CD4-positive, alpha-beta T cell treated with Interleukin-6 for 4 hours (primary cell): ENCODE data around the gene ITSN1.
"Not testable (repeated sequence)": the region's sequence is repeated elsewhere in the genome, so short reads cannot be mapped to it uniquely, and the experiment has no call there.

ENCODE experiments used
- DNase-seq: peaks from one replicate; pipeline ENCODE4 v3.0.0-alpha.2; 2020; ENCODE audit warnings: mixed read lengths

Gene ITSN1

DNA sequence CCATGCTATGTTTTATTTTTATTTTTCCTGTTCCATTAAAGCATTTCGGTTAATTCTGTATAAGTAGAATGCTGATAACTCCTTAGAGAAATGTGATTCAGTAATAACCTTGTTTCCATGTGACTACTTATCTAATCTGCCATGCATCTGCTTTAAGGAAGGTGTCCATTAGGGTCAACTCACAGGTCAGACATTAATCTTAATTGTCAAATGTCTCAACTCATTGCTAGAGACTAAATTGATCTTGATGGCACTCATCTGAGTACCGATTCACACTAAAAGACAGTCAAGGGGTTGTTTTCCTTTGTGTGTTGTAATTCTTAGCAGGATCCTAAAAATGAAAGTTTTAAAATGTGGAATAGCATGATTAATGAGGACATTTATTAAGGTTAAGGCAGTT is 41.8 kb downstream of the ITSN1 start:
- no peak for DNase-seq

DNA sequence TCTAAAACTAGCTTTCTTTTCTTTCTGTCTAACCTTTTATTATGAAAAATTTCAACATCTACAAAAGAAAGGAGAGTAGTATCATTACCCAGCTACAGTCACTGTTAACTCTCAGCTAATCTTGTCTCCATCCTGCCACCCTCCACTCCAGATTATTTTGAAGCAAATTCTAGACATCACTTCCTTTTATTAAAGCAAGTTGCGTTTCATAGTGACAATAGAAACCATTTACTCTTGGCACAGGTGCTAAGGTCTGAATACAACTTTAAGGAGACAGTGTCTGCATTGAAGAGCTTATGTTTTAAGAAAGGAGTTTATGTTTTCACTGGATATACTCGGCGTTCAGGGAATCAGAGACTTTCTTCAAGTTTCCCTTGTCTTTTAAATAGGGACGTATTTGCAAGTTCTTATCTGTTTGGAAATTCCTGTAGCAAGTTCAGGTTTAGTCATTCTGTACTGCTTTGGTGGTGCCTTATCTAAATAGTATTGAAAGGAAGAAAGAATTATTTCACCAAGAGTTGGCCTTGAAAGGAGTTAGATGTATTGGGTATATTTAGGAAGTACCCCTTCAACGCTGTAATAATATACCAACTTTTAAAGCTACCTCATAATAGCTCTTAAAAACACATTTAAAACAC is 42.7 kb downstream of the ITSN1 start:
- no peak for DNase-seq

DNA sequence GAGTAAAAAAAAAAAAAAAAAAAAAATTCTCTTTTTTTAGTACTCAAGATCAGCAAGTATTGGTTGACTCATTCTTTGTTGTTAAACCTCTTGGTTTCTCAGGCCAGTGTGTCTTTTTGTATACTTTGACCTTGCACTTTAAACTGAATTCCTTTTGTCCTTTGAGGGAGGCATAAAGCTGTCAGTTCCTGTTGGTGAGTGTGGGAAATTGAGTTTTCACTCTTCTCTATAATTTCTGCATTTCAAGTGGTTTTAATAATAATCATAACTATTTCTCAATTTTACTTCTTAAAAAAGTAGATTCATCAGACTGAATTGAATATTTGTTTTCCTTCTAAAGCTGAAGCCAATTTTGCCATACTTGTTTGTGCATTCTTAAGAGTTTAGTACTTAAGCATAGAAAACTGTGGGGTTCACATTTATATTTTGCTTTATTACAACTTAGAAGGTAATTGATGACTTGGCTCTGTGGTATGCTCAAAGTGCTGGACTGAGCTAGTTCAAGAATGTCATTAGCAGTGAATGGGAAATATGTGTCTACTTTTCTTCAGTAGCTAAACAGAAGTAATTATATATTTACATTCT is 43.4 kb downstream of the ITSN1 start:
- DNase-seq, result no peak

DNA sequence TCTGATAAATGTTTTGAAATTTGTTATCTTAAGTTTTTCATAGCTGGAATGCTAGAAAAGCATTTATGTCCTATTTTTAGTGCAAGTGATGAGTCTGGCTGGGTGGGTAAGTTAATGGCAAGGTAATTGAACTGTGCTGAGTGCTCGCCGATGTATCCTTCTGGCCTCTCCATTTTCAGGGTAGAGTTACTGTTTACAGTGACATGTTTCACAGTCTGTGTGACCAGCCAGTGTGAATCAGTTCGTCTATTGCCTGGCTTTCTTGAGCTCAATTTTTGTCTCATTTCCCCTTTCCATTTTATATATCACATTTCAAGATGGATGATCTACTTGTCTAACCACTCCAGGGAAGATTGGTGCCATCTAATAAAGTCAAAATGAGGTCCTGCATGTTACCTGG is 44.1 kb downstream of the ITSN1 start:
- DNase-seq, result no peak

DNA sequence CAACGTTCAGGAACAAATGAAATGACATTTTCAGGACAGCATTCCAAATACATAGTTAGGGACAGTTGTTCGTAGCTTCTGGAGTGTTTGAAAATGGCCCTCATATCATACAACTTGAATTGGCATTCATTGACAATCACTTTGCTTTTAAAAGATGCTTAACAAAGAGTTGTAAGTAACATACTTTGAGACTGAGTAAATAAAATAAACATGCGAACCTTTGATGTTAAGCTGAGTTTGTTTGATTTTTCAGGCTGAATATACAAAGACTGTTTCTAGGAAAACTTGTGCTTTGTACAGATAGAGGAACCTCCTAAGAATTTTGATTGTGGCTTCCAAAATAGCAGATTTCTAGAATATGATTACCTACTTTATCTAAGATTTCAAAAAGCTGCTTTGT is 45.3 kb downstream of the ITSN1 start:
- DNase-seq, result no peak

DNA sequence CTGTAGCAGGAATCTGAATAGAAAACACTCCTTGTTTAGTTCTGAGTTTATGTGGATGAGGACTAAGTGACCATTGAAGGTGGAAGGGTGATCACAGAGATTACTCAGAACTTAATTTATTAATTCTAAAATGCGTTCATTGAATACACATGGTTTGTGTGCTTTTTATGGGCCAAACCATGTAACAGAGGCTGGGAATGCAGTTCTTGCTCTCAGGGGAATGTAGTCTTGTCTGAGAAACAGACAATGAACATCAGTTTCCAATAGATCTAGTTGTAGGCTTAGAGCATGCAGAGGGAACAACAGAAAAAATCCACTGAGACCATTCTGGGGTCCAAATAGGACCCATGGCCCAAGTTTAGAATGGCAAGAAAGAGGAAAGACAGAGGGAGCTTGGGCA is 46.1 kb downstream of the ITSN1 start:
- no peak for DNase-seq

DNA sequence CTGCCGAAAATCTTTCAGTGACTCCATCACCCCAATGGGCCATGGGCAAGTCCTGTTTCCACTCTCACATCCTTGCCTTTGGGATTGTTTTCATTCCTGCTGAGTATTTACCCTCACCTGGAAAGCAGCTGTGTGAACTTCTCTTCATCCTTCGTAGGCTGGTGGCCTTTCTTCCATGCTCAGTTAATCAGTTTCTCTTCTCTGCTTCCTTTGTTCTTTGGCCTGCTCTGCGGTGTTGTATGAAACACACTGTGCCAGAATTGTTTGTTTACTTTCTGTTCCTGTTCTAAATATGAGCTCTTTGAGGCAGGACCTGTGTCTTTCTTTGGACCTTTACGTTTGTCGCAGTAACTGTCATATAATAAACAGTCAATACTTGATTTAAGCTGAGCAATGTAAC is 48.6 kb downstream of the ITSN1 start:
- no peak for DNase-seq

DNA sequence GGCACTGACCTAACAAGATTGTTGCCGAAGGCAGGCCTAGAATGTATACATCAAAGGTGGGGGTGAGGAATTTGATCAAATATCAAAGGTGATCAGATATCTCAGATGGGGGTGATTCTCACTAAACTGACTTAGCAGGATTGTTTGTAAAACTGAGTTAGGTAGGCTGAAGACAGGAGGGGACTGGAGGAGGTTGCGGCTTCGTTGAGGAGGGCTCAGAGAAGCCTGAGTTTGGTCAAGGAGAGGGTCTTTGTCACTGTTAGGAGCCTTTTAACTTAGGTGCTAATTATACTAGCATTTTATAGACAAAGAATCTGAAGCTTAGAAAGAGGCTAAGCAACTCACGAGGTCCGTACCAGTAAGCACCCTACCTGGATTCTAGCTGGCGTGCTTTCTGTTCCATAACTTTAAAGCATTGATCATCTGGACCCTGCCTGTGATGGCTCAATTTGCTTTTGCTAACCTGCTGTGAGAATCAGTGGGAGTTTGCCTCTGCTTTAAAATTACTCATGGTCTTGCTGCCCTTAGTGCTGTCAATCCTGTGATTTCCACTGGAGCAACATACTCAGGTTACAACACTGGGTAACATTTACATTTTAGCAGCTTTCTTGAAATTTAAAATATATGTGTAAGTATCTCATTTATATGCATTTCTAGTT is 49.8 kb downstream of the ITSN1 start:
- DNase-seq, result no peak

DNA sequence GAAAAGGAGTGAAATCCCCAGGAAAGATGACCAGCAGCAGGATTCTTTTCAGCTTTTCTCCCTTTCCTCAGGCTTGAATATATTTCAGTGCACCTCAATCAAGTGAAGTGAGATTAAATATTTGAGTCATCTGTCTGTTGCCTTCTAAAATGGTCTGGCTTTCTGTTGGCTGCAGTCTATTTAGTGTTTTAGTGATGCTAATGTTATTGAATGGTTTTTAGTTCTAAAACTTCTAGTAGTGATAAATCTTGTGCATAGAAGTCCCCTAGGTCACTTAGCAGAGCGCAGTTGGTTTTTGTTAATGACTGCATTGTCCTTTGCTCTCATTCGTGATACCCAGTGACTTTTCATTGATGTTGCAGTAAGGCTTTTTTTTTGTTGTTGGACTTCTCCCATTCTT is 53.5 kb downstream of the ITSN1 start:
- no peak for DNase-seq

DNA sequence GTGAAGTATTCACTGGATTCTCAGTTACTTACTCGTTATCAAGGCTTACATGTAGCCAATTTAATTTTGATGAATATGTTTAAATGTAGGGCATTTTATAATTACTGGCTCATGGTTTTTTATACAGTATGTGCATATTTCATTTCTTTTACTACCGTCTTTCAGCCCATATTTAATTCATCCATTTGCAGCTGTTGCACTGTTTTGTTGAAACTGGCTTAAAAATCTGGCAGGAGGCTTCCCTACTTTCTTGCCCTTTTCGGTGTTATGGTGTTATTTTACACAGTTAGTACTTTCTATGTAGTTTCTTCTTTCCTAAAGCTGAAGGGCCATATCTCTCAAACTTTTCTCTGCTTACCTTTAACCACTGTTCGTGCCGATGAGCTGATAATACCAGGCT is 54.2 kb downstream of the ITSN1 start:
- DNase-seq, result no peak

DNA sequence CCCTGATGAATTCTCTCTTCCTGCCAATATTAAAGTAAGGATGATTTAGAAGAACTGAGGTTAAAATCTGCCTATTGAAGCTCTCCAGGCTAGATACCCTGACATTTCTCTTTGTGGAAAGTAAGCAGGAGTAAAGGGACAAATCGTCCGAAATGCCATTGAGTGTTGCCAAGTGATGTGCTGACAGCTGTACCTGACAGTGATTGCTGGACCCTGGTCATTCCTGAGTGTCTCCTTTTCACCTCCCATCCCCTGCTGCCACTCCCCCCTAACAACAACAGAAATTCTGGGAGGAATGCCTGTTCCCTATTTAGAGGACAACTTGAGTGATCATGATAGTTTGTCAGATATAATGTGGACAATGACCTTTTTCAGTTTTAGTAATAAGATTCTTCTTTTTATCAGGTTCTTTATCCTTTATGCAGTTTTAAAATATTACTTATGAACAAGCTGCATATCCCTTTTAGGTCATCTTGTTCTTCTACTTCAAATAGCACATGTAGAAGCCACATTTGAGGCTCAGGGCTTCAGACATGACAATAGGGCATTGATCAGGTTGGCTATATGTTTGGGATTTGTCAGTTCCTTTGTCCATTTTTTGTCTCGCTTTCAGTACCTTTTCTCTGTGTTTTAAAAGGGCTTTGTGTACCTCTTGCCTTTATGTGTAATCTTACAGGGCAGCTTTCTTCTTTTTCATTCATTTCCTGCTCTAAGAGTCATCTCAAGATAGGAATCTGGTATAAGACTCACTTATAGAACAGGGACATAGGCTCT is 56.0 kb downstream of the ITSN1 start:
- no peak for DNase-seq

DNA sequence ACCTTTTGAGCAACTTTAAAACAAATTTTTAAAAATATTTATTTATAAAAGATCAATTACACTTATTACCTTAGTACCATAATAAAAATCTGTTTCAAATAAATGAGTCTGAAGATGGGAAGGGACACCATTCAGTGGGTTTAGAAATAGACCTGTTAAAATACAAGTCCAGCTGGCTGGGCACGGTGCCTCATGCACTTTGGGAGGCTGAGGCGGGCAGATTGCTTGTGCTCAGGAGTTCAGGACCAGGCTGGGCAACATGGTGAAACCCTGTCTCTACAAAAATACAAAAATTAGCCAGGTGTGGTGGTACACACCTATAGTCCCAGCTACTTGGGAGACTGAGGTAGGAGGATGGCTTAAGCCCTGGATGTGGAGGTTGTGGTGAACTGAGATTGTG is 57.0 kb downstream of the ITSN1 start:
- DNase-seq, result no peak

DNA sequence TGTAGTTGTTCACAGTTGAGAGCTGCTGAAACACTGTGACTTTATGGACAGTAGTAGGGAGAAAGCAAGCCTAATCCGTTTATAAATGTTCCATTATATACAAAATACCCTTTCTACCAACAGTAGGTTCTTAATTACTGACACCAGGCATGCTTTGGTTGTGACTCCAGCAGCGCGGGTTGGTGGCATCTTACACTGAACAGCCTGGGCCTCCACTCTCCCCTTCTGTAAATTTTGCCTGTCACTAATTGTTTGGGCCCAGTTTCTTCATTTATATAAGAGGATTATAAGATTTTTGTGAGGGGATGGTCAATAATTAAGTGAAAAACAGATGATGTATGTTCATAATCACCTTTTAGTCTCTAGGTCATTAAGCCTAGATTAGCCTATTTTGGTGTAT is 58.2 kb downstream of the ITSN1 start:
- no peak for DNase-seq

DNA sequence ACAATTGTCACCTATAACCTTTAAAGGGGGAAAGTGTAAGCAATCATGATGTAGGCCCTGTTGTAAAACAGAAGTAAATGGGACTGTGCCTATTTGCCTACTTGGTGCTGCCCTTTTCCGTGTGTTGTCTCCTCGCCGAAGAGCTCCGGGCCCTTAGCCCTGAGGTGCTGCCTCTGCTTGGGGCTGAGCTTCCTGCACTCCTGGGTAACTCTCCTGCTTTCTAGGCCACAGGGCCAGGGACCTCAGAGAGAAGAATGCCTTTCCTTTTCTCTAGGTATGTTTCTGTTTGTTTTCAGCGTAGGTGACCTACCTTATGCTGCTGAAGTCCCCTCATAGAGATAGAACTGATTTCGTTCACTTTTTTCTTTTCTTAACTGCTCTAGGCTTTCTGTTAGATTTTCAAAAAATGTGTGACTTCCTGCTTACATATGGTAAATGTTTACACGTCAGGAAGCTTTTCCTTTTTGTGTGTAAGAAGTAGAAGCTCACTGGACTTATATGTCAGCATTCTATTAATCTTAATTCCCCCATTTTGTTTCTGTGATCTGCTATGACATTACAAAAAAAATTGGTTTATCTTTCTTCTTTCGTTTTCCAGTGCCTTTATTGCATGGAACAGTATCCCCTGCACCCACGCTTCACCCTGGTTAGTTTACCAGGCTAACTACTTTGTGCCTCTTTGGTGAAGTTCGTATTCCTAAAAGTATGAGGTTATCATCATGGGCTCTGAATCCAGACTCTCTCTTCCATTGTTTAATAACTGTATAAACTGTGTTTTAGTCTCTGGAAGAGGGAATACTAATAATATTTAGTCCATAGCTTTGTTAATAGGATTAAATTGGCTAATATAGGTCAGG is 61.7 kb downstream of the ITSN1 start:
- DNase-seq, result no peak

DNA sequence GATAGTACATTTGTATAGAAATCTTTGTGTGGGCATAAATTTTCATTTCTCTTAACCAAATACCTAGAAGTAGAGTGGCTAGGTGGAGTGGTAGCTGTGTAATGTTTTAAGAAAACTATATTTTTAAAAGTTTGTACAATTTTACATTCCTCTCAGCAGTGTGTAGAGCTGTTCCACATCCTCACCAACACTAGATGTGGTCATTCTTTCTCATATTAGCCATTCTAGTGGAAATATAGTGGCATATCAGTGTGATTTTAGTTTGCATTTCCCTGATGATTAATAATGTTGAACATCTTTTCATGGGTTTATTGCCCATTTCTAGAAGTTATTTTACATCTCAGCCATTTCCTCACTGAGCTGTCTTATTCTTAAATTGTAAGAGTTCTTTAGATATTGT is 65.5 kb downstream of the ITSN1 start:
- DNase-seq, result no peak

DNA sequence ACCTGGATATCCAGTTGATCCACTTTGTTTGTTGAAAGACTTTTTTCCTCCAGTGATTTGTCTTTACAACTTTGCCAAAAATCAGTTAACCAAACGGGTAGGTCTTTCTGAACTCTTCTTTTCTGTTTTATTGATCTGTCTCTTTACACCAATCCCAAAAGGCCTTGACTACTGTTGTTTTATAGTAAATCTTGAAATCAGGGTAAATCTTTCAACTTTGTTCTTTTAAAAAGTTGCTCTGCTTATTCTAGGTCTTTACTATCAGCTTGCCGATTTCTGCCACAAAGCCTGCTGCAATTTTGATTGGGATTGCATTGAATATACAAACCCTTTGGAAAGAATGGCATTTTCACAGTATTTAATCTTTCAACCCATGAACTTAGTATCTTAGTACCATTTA is 66.6 kb downstream of the ITSN1 start:
- no peak for DNase-seq

DNA sequence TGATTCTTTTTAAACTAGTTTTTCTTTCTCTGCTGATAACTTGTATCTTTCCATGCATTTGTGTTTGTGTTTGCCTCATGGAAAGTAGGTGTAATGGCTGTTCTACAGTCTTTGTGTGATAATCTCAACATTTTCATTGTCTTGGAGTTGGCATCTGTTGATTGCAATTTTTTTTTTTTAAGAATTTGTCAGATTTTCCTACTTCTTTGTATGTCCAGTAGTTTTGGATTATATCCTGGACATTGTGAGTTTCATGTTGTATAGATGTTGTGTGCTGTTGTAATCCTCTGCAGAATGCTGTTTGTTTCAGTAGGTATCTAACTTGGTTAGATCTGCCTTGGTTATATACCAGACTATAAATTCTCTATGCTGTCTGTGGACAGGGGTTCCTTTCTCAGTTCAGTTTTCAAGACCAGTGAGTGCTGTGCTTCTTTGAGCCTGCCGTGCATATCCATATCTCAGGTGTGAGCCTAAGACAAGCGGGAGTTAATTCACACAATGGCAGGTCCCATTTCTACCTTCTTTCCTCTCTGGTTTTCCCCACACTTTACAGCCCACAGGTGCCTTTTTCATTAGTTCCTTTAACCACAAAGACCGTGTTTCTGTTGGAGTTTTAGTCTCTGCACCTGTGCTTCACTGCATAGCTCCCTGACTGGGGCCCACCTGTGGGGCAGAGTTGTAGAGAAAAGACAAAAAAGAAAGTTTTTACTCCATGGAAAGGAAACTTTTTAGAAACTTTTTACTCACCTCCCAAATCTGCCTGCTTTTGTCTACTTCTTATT is 69.9 kb downstream of the ITSN1 start:
- DNase-seq, result no peak

DNA sequence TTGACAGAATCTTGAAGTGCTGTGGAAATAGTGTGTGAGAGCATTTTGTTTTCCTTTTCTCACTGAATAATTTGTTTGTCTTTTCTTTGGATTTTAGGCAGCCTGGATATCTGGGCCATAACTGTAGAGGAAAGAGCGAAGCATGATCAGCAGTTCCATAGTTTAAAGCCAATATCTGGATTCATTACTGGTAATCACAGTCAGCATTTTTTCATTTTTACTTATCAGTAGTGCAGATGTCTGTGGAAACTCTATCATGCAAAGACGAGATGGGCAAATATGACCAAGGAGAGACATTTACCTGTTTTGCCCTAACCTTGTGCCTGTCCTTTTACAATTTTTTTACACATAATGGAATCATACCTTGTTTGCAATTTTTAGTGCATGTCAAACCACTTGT is 78.8 kb downstream of the ITSN1 start:
- DNase-seq, result no peak

DNA sequence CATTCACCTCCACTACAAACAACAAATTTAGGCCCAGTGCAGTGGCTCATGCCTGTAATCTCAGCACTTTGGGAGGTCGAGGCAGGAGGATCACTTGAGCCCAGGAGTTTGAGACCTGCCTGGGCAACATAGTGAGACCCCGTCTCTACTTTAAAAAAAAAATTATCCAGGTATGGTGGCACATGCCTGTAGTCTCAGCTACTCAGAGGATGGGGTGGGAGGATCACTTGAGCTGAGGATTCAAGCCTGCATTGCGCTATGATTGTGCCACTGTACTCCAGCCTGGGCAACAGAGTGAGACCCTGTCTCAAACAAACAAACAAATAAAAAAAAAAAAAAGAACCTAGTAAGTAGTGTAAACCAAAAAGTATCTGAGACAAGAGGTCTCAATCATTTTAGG is 86.8 kb downstream of the ITSN1 start:
- not testable (repeated sequence) for DNase-seq

DNA sequence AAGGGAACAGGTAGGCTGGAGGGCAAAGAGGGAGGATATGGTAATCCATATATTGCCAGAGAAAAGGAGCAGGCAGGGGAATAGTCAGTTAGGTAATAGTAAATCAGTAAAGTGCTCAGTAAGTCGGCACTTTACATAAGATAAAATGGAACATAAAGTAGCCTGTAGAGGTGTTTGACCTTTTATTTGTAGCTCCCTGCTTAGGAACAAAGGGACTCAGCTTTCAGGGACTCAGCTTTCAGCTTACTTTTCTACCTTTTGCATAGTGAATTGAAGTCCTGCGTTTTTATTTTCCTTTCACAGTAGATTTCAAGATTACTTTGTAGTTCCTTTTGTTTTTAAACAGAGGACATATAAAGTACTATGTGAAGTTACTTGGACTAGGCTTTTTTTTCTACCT is 87.3 kb downstream of the ITSN1 start:
- DNase-seq, result no peak

DNA sequence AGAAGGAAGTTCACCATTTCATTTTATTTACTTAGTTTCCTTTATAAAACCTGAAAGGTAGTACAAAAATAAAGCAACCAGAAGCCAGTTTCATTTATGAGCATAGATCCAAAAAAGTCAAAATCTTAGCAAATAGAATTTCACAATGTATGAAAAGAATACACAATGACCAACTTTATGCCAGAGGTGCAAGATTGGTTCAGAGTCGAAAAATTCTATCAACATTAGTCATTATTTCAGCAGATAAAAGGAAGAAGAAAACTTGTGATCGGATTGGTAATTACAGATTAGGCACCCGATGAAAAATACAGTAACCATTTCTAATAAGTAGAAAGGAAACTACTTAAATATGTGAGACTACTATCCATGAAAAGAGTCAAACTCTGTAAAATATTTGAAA is 89.1 kb downstream of the ITSN1 start:
- no peak for DNase-seq

DNA sequence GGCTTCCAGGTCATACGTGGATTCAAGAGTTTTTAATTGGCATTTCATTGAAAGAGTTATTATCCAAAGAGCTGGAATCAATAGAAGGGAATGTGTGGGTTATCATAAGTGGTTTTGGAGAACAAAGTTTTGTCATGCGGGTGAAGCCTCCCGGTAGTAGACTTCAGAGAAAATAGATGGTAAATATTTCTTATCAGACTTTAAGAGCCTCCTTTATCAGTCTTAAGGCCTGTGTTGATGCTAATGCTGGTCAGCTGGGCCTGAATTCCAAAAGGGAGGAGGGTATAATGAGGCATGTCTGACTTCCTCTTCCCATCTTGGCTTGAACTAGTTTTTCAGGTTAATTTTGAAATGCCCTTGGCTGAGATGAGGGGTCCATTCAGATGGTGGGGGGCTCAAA is 89.7 kb downstream of the ITSN1 start:
- no peak for DNase-seq
